ENCODE measurements around the gene TTBK2. TPM values are rescaled to one million over a fixed set of nuclear protein-coding genes. Genes with fewer than 3 reads are reported as not detected.

Gene TTBK2
- total and polyA plus RNA-seq, 2 donors (not counting 3 experiments of a cell fraction or from before 2014, with no cell fraction given): 4.4 to 17.1 TPM

DNA sequence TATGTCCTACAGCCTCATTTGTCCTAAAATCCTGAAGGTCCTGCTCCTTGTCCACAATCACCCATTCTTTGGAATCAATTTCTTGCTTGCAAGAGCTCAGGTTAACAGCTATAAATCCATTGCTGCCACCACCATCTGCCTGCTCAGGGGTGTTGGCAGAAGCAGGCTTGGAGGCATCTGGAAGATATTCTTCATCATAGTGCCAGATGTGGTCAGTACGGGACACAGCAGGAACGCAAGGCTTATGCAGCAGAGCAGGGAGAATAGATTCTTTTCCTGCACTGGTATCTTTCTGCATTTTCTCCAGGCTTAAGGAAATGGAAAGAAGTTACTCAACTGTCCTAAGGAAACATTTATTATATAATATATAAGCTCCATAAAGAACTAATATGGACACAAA lies 145.2 kb downstream of the TTBK2 start:
- H3K4me1 ChIP-seq (ENCODE audit: control insufficient read depth, extremely low read depth, insufficient read depth, low read length): no peaks in the 10 kb centered on the region
- no peaks in the 10 kb centered on the region for H3K9me1 ChIP-seq (replicated peaks; ENCODE audit: control insufficient read depth, extremely low read depth, insufficient read depth, low read length)
- BruUV-seq (replicated peaks): no TSS peak
- H4K20me1 ChIP-seq (replicated peaks; ENCODE audit: control insufficient read depth, extremely low read depth, insufficient read depth, low read length): no peaks in the 10 kb centered on the region
- no peak overlapping the region for H3K4me2 ChIP-seq (ENCODE audit: insufficient read depth, low read length)
- no peak for DNase-seq (ENCODE audit: low read depth, low spot score)
- no peak overlapping the region for H3K27ac ChIP-seq (ENCODE audit: insufficient read depth, low read depth, low read length)
- H3K79me2 ChIP-seq (ENCODE audit: control insufficient read depth, insufficient read depth, low read length): no peaks in the 10 kb centered on the region
- no peaks in the 10 kb centered on the region for H3K9me3 ChIP-seq (replicated peaks; ENCODE audit: control insufficient read depth, insufficient read depth, low read length)
- TF ChIP-seq FOS (IDR thresholded peaks at IDR 0.05; ENCODE audit: borderline replicate concordance, insufficient read depth, low read length) (no peak), JUN (IDR thresholded peaks at IDR 0.05; ENCODE audit: borderline replicate concordance, insufficient read depth, insufficient read length, low read depth) (no peak)
- TF ChIP-seq, protein P1, sequence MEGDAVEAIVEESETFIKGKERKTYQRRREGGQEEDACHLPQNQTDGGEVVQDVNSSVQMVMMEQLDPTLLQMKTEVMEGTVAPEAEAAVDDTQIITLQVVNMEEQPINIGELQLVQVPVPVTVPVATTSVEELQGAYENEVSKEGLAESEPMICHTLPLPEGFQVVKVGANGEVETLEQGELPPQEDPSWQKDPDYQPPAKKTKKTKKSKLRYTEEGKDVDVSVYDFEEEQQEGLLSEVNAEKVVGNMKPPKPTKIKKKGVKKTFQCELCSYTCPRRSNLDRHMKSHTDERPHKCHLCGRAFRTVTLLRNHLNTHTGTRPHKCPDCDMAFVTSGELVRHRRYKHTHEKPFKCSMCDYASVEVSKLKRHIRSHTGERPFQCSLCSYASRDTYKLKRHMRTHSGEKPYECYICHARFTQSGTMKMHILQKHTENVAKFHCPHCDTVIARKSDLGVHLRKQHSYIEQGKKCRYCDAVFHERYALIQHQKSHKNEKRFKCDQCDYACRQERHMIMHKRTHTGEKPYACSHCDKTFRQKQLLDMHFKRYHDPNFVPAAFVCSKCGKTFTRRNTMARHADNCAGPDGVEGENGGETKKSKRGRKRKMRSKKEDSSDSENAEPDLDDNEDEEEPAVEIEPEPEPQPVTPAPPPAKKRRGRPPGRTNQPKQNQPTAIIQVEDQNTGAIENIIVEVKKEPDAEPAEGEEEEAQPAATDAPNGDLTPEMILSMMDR (IDR thresholded peaks at IDR 0.05; ENCODE audit: extremely low read depth in 1 of 2, insufficient read depth in 1 of 2, low read depth in 1 of 2, low read length in 2 of 2): no peak
- no peak overlapping the region for H3K4me3 ChIP-seq (replicated peaks in 1 of 3; ENCODE audit: insufficient read depth in 1 of 3, low read depth in 1 of 3, low read length in 3 of 3)
- no peak overlapping the region for H3K9ac ChIP-seq (replicated peaks; ENCODE audit: extremely low read depth, insufficient read depth, low read length)
- intact Hi-C loops (cut with micrococcal nuclease) (no loop called here), dilution Hi-C loops (cut with MboI; ENCODE audit: extremely low pct_ligation_motif_present, low sequenced_read_pairs) (no loop called here)
- FAIRE-seq: no peak
- ChIA-PET CTCF (interaction anchor here (0.5 to 1.6 kb wide), 3 partner anchors 10 to 151 kb away, joined by 4 to 6 read pairs (median 4); no protein-coding TSS in a partner anchor), POLR2A (no interaction called here)
- H3K27me3 ChIP-seq (ENCODE audit: control insufficient read depth in 2 of 2, insufficient read depth in 2 of 2, low read length in 2 of 2): no peaks in the 10 kb centered on the region
- peaks cover 0 to 4% of the 10 kb centered on the region in 2 experiments for H3K36me3 ChIP-seq (ENCODE audit: control insufficient read depth in 2 of 2, extremely low read depth in 1 of 2, insufficient read depth in 2 of 2, low read length in 2 of 2)
- no peak overlapping the region for H2AFZ ChIP-seq (ENCODE audit: low read depth, low read length)

GRCh38 chr15:42772901-42773300 lies 147.7 kb downstream of the TTBK2 start:
- H3K4me1 ChIP-seq (ENCODE audit: control insufficient read depth, extremely low read depth, insufficient read depth, low read length): no peaks in the 10 kb centered on the region
- CTCF ChIA-PET: no interaction called here

More at GRCh38 chr15:42772901-42773300, 147.7 kb downstream of the TTBK2 start:
- H3K9me1 ChIP-seq (replicated peaks; ENCODE audit: control insufficient read depth, extremely low read depth, insufficient read depth, low read length): no peaks in the 10 kb centered on the region
- DNase-seq (ENCODE audit: low read depth, low spot score): no peak
- no peaks in the 10 kb centered on the region for H3K27me3 ChIP-seq (ENCODE audit: control insufficient read depth in 2 of 2, insufficient read depth in 2 of 2, low read length in 2 of 2)
- H3K4me3 ChIP-seq (replicated peaks in 1 of 3; ENCODE audit: insufficient read depth in 1 of 3, low read depth in 1 of 3, low read length in 3 of 3): no peak overlapping the region
- H3K9me3 ChIP-seq (replicated peaks; ENCODE audit: control insufficient read depth, insufficient read depth, low read length): no peaks in the 10 kb centered on the region
- TF ChIP-seq GATA2 (IDR thresholded peaks at IDR 0.05; ENCODE audit: insufficient read depth, insufficient read length, low read depth, low read length) (no peak), FOS (IDR thresholded peaks at IDR 0.05; ENCODE audit: borderline replicate concordance, insufficient read depth, low read length) (no peak), POLR2A (IDR thresholded peaks at IDR 0.05; ENCODE audit: low read depth, low read length) (no peak), MYC (IDR thresholded peaks at IDR 0.05; ENCODE audit: low read depth, low read length) (no peak), JUN (IDR thresholded peaks at IDR 0.05; ENCODE audit: borderline replicate concordance, insufficient read depth, insufficient read length, low read depth) (no peak), POLR2AphosphoS5 (IDR thresholded peaks at IDR 0.05; ENCODE audit: insufficient read depth, low read depth, low read length) (no peak), EZH2 (IDR thresholded peaks at IDR 0.05; ENCODE audit: borderline replicate concordance, low read depth, low read length, severe bottlenecking) (no peak)
- TF ChIP-seq, protein P2, sequence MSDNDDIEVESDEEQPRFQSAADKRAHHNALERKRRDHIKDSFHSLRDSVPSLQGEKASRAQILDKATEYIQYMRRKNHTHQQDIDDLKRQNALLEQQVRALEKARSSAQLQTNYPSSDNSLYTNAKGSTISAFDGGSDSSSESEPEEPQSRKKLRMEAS (IDR thresholded peaks at IDR 0.05; ENCODE audit: insufficient read depth, insufficient read length): no peak
- TF ChIP-seq, protein P1 (IDR thresholded peaks at IDR 0.05; ENCODE audit: extremely low read depth in 1 of 2, insufficient read depth in 1 of 2, low read depth in 1 of 2, low read length in 2 of 2): no peak
- no peaks in the 10 kb centered on the region for H3K79me2 ChIP-seq (ENCODE audit: control insufficient read depth, insufficient read depth, low read length)
- BruUV-seq (replicated peaks): no TSS peak
- intact Hi-C loops (cut with micrococcal nuclease): no loop called here
- H4K20me1 ChIP-seq (replicated peaks; ENCODE audit: control insufficient read depth, extremely low read depth, insufficient read depth, low read length): no peaks in the 10 kb centered on the region
- no peak overlapping the region for H3K4me2 ChIP-seq (ENCODE audit: insufficient read depth, low read length)
- FAIRE-seq: no peak
- POLR2A ChIA-PET: no interaction called here
- H3K9ac ChIP-seq (replicated peaks; ENCODE audit: extremely low read depth, insufficient read depth, low read length): no peak overlapping the region
- no peak overlapping the region for H2AFZ ChIP-seq (ENCODE audit: low read depth, low read length)
- peaks cover 0 to 4% of the 10 kb centered on the region in 2 experiments for H3K36me3 ChIP-seq (ENCODE audit: control insufficient read depth in 2 of 2, extremely low read depth in 1 of 2, insufficient read depth in 2 of 2, low read length in 2 of 2)
- no peak overlapping the region for H3K27ac ChIP-seq (ENCODE audit: insufficient read depth, low read depth, low read length)
- dilution Hi-C loops (cut with MboI; ENCODE audit: extremely low pct_ligation_motif_present, low sequenced_read_pairs): no loop called here
